Ovary (tissue), 3 donors: ENCODE data around the gene STOML2.

Experiments
- CTCF ChIP-seq, 3 donors: fragments of 450-650 bp in 2 of 3; fragments of 200-600 bp in 1 of 3; IDR thresholded peaks; one replicate each; pipeline versions ENCODE4 v1.5.1 to v1.8.0; 2016 to 2022; ENCODE audit warnings: antibody characterized with exemption in 3 of 3, mild to moderate bottlenecking in 1 of 3
- POLR2A ChIP-seq: fragments of 450-650 bp; IDR thresholded peaks from one replicate; pipeline ENCODE4 v1.6.1; 2017; ENCODE audit warnings: antibody characterized with exemption, mild to moderate bottlenecking, moderate library complexity
- donor health status: DM: no; HTN: no; CAD: no.

GRCh38 chr9:35069020-35069419 is 33.9 kb downstream of the STOML2 start:
- no peak for TF ChIP-seq CTCF (IDR thresholded peaks at IDR 0.05)
- no peak for TF ChIP-seq POLR2A
